ENCODE data around the gene EVA1B. TPM values are rescaled to one million over a fixed set of nuclear protein-coding genes. Genes with fewer than 3 reads are reported as not detected.

The EVA1B gene
- total RNA-seq, 4 donors from 2014 or later, result 42.0 to 68.7 (median 53.7) TPM

DNA sequence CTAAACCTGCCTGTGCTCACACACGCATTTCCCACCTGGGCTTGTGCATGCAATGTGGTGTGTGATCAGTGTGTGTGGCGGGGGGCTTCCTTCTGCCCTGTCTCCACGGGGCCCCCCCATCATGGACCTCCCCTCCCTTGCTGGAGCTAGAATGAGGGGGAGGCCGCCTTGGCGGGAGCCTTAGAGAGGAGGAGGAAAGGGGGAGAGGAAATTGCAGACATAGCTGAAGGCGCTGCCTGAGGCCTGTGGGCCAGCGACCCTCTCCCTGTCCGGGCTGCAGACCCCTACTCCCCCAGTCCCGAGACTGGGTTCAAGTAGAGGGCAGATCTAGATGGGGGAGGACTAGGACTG, 883 bp upstream of the EVA1B start:
- peak overlapping the region in 1 of 2 donors; percentile 87 for H3K4me3 ChIP-seq
- H3K36me3 ChIP-seq, result no peaks in the 10 kb centered on the region
- WGBS, 2 donors (ENCODE audit: low coverage in 1 of 2), result no CpG with 5 or more reads among the region's 9 CpGs
- no peaks in the 10 kb centered on the region for H3K9me3 ChIP-seq
- ATAC-seq, result no peak
- TF ChIP-seq, protein P1, sequence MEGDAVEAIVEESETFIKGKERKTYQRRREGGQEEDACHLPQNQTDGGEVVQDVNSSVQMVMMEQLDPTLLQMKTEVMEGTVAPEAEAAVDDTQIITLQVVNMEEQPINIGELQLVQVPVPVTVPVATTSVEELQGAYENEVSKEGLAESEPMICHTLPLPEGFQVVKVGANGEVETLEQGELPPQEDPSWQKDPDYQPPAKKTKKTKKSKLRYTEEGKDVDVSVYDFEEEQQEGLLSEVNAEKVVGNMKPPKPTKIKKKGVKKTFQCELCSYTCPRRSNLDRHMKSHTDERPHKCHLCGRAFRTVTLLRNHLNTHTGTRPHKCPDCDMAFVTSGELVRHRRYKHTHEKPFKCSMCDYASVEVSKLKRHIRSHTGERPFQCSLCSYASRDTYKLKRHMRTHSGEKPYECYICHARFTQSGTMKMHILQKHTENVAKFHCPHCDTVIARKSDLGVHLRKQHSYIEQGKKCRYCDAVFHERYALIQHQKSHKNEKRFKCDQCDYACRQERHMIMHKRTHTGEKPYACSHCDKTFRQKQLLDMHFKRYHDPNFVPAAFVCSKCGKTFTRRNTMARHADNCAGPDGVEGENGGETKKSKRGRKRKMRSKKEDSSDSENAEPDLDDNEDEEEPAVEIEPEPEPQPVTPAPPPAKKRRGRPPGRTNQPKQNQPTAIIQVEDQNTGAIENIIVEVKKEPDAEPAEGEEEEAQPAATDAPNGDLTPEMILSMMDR (IDR thresholded peaks at IDR 0.05), result no peak
- no peak for TF ChIP-seq EP300 (IDR thresholded peaks at IDR 0.05)
- TF ChIP-seq POLR2A (IDR thresholded peaks at IDR 0.05), result no peak
- no peak for TF ChIP-seq POLR2AphosphoS5 (IDR thresholded peaks at IDR 0.05)
- peak overlapping the region in 3 of 4 donors; percentile 87 to 92 (median 90) for H3K27ac ChIP-seq
- H3K4me1 ChIP-seq, result peaks cover 0 to 51% (median 33%) of the 10 kb centered on the region in 3 donors
- no peaks in the 10 kb centered on the region for H3K27me3 ChIP-seq

DNA sequence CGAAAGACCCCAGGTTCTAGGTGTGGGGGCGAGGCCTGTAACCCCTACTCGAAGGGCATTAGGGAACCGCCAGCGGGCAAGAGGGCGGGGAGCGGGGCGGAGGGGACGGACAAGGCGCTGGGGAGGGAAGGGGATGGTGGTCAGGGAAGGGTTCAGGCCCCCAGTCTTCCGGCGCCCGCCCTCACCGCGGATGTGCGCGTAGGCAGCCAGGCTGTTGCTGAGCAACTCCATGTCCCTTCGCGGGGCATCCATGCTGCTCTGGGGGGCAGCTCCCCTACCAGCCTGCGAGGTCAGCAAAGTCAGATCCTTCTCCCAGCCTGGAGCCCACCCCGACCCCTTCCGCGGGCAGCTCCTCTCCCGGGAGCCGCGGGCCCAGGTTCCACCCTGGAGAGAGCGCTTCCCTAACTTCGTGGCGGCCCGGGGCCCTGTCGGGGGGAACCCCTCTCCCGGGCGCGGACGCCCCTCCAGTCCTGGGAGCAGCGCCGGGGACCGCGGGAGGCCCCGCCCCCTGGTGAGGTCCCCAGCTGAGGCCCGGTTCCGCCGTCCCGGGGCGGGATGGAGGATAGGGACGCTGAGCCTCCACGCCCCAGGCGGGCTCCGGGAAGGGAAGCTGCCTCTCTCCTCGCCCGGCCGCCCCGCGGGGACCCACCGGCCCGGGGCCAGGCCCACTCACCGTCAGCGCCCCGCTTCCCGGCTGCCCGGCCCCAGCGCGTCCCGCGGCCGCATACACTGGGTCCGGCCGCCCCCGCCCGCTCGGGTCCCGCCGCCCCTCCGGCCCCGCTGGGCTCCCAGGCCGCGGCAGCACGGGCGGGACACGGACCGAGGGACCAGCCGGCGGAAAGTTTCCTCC, 434 bp downstream of the EVA1B start:
- no CpG with 5 or more reads among the region's 83 CpGs for WGBS, 2 donors (ENCODE audit: low coverage in 1 of 2)

DNA sequence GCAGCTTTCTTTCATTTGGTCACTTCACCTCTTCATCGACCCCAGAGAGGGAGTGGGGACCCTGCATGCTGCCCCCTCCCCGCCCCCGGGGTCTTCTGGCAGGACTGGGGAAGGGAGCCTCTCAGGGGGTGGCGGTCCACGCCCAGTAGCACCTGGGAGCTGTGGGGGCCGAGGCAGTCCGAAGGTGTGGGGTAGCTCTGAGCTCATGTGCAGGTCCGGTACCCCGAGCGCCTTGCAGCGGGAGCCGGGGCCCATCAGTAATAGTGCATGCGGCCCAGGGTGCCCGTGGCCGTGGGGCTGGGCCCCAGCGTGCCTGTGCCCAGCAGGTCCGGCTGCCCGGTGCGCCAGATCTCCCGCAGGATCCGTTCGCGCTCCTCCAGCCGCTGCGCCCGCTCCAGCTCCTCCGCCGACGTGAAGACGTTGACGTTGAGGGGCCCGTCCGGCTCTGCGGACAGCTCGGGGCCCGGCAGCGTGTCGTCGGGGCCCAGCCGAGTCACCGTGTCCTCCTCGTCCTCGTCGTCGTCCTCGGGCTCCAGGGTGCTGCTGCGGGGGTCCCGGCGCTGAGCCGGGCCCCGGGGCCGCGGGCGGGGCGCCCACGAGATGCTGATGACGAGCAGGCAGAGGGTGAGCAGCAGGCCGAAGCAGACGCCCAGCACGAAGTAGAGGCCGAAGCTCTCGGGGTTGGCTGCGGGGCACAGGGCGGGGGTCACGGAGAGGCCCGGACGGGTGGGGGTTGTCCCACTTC, 1.2 kb downstream of the EVA1B start:
- Histone ChIP-seq H3K27me3 (no peaks in the 10 kb centered on the region), H3K9me3 (no peaks in the 10 kb centered on the region), H3K36me3 (no peaks in the 10 kb centered on the region), H3K4me1 (peaks cover 0 to 42% (median 31%) of the 10 kb centered on the region in 3 donors), H3K4me3 (peak overlapping the region; percentile 81 to 87), H3K27ac (peak overlapping the region; percentile 60 to 92 (median 88))
- no peak for ATAC-seq
- WGBS, 2 donors (ENCODE audit: low coverage in 1 of 2), result 17 to 50% methylated on average over 1 to 2 of the region's 67 CpGs
- TF ChIP-seq POLR2AphosphoS5 (IDR thresholded peaks at IDR 0.05) (no peak), EP300 (IDR thresholded peaks at IDR 0.05) (no peak), POLR2A (IDR thresholded peaks at IDR 0.05) (no peak)
- TF ChIP-seq, protein P1 (IDR thresholded peaks at IDR 0.05), result no peak

More for the DNA sequence above, 434 bp downstream of the EVA1B start:
- Histone ChIP-seq H3K27ac (peak overlapping the region; percentile 60 to 92 (median 88)), H3K36me3 (no peaks in the 10 kb centered on the region), H3K9me3 (no peaks in the 10 kb centered on the region), H3K4me3 (peak overlapping the region; percentile 81 to 87), H3K4me1 (peaks cover 0 to 42% (median 31%) of the 10 kb centered on the region in 3 donors), H3K27me3 (no peaks in the 10 kb centered on the region)
- peak; percentile 51 for ATAC-seq
- TF ChIP-seq, protein P1 (IDR thresholded peaks at IDR 0.05), result no peak
- no peak for TF ChIP-seq POLR2AphosphoS5 (IDR thresholded peaks at IDR 0.05)
- no peak for TF ChIP-seq EP300 (IDR thresholded peaks at IDR 0.05)
- no peak for TF ChIP-seq POLR2A (IDR thresholded peaks at IDR 0.05)

DNA sequence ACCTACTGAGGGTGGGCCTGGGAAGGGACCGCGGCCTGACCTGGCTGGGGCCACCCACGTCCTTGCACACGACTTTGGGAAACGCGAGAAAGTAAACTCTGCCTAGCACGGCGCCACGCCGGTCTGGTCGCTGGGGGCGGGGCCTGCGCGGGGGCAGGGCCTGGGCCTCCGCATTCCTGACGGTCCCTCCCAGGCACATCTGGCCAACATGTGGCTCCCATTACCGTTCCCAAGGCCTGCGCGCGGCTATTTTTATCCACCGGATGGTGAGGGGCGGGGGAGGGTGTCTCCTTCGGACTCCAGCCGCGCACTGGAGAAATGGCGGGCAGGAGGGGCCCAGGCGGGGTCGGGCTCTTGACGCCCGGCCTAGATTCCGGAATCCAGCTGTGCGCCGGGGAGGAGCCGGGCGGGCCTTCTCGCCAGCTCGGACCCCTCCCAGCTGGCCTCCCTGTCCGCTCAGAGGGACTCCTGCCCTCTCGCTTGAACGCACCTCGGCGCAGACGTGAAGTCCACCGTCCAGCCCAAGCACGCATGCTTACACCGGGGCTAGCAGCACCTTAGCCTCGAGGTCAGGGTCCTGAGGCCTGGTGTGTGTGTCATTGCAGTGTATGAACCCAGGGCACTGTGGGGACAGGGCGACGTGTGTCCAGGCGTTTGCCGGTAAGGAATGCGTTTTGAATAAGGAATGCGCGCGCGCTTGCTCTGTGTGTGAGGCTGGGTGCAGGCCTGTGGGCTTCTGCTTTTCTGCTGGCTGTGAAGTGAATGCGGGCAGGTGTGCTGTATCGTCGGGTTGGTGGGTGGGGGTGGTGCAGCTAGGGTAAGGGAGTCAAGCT, 2.1 kb downstream of the EVA1B start:
- H3K27ac ChIP-seq, result peak overlapping the region in 3 of 4 donors; percentile 87 to 92 (median 90)
- H3K9me3 ChIP-seq, result no peaks in the 10 kb centered on the region
- H3K4me3 ChIP-seq, result peak overlapping the region; percentile 1 to 87
- H3K4me1 ChIP-seq, result peaks cover 0 to 42% (median 31%) of the 10 kb centered on the region in 3 donors
- TF ChIP-seq POLR2A (IDR thresholded peaks at IDR 0.05), result no peak
- TF ChIP-seq POLR2AphosphoS5 (IDR thresholded peaks at IDR 0.05), result peak; percentile 20
- TF ChIP-seq EP300 (IDR thresholded peaks at IDR 0.05), result no peak
- 34 to 67% methylated on average over 1 to 7 of the region's 59 CpGs for WGBS, 2 donors (ENCODE audit: low coverage in 1 of 2)
- no peaks in the 10 kb centered on the region for H3K27me3 ChIP-seq
- H3K36me3 ChIP-seq, result no peaks in the 10 kb centered on the region
- ATAC-seq, result peak; percentile 70

DNA sequence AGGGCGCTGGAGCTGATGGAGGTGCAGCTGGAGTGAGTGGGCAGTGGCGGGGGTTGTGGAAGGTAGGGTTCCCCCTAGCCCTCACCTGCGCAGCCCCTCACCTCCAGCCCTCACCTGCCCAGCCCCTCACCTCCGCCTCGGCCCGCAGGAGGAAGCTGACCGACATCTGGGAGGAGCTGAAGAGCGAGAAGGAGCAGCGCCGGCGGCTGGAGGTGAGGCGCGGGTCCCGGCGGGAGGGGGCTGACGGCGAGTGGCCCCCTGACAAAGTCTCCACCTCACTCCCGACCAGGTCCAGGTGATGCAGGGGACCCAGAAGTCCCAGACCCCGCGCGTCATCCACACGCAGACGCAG, 2.7 kb downstream of the EVA1B start:
- TF ChIP-seq POLR2A (IDR thresholded peaks at IDR 0.05) (no peak), POLR2AphosphoS5 (IDR thresholded peaks at IDR 0.05) (no peak), EP300 (IDR thresholded peaks at IDR 0.05) (no peak)
- TF ChIP-seq, protein P1 (IDR thresholded peaks at IDR 0.05), result no peak
- 0 to 33% methylated on average over 1 to 10 of the region's 23 CpGs for WGBS, 2 donors (ENCODE audit: low coverage in 1 of 2)
- peak overlapping the region in 3 of 4 donors; percentile 87 to 92 (median 90) for H3K27ac ChIP-seq

More for the DNA sequence above, 2.7 kb downstream of the EVA1B start:
- Histone ChIP-seq H3K27me3 (no peaks in the 10 kb centered on the region), H3K4me3 (peak overlapping the region; percentile 1 to 87), H3K4me1 (peaks cover 0 to 42% (median 31%) of the 10 kb centered on the region in 3 donors), H3K9me3 (no peaks in the 10 kb centered on the region), H3K36me3 (no peaks in the 10 kb centered on the region)
- ATAC-seq, result no peak

All from gastroesophageal sphincter (tissue), 4 donors.